Lower leg skin (tissue), 4 donors: ENCODE measurements around the gene USF1. TPM values are rescaled to one million over a fixed set of nuclear protein-coding genes. Genes with fewer than 3 reads are reported as not detected.
A peak's percentile ranks its signal among the peaks of the same experiment; 100 is the strongest.

ENCODE experiments used
- DNase-seq, 2 donors: peaks; one replicate each; pipeline ENCODE4 v3.0.0-alpha.2; 2019; ENCODE audit warnings: low spot score in 2 of 2
- H3K4me3 ChIP-seq: fragments of 200-600 bp; sonication (generic); 2 replicates; pipeline ENCODE4 v1.5.1; 2017; ENCODE audit warnings: mild to moderate bottlenecking, low read depth; ENCODE audit not compliant: poor library complexity, severe bottlenecking
- CTCF ChIP-seq, 3 donors: fragments of 450-650 bp; IDR thresholded peaks; one replicate each; pipeline ENCODE4 v1.5.1; 2016; ENCODE audit warnings: antibody characterized with exemption in 3 of 3, mild to moderate bottlenecking in 3 of 3, moderate library complexity in 2 of 3
- POLR2A ChIP-seq, 2 donors: fragments of 450-650 bp; IDR thresholded peaks; one replicate each; pipeline ENCODE4 v1.6.1; 2016 to 2017; ENCODE audit warnings: antibody characterized with exemption in 2 of 2, mild to moderate bottlenecking in 1 of 2, moderate library complexity in 1 of 2
- WGBS, 2 donors: methylation state at CpG; one replicate each; pipeline ENCODE4 v1.1.5; 2018; 5-methylcytosine and 5-hydroxymethylcytosine counted together
- intact Hi-C: fragments of 100-400 bp; cut with DNase I; formaldehyde crosslinking; loops from one replicate; pipeline ENCODE4 v1.15.0; 2023; ENCODE audit warnings: low total_unique reads
- total RNA-seq, 4 donors: library from RNA; depleted of rRNA; stranded (reverse); fragments of >200 nt; gene quantifications; one replicate each; pipeline ENCODE4 v1.1.0, GENCODE V29; 2016

The USF1 gene
- total RNA-seq, 4 donors from 2014 or later, result 35.3 to 59.4 (median 43.3) TPM

GRCh38 chr1:161085165-161085564 is 39.4 kb upstream of the USF1 start:
- WGBS, 2 donors, result 32 to 64% methylated on average over 2 of the region's 2 CpGs
- no peak for DNase-seq
- H3K4me3 ChIP-seq, result no peak overlapping the region
- intact Hi-C loops, result no loop called here
- TF ChIP-seq CTCF (IDR thresholded peaks at IDR 0.05), result no peak
- TF ChIP-seq POLR2A (IDR thresholded peaks at IDR 0.05), result no peak

GRCh38 chr1:161084597-161084988 is 38.8 kb upstream of the USF1 start:
- intact Hi-C loops, result no loop called here
- DNase-seq, result no peak
- WGBS, 2 donors, result 50 to 71% methylated on average over 1 of the region's 1 CpG
- no peak overlapping the region for H3K4me3 ChIP-seq
- TF ChIP-seq CTCF (IDR thresholded peaks at IDR 0.05) (no peak), POLR2A (IDR thresholded peaks at IDR 0.05) (no peak)

GRCh38 chr1:161083748-161084596 is 38.2 kb upstream of the USF1 start:
- intact Hi-C loops, result no loop called here
- no peak for TF ChIP-seq POLR2A (IDR thresholded peaks at IDR 0.05)
- no peak for TF ChIP-seq CTCF (IDR thresholded peaks at IDR 0.05)
- H3K4me3 ChIP-seq, result no peak overlapping the region
- 63 to 68% methylated on average over 10 of the region's 10 CpGs for WGBS, 2 donors
- DNase-seq, result no peak

GRCh38 chr1:161082996-161083747 is 37.4 kb upstream of the USF1 start:
- H3K4me3 ChIP-seq, result no peak overlapping the region
- TF ChIP-seq POLR2A (IDR thresholded peaks at IDR 0.05) (no peak), CTCF (IDR thresholded peaks at IDR 0.05) (no peak)
- 38 to 43% methylated on average over 8 of the region's 8 CpGs for WGBS, 2 donors
- intact Hi-C loops, result no loop called here
- DNase-seq, result peak; percentile 86 to 96

- TF ChIP-seq CTCF (IDR thresholded peaks at IDR 0.05) (no peak), POLR2A (IDR thresholded peaks at IDR 0.05) (no peak)
- no peak for DNase-seq
- intact Hi-C loops, result no loop called here
- WGBS, 2 donors, result 55 to 66% methylated on average over 2 of the region's 2 CpGs
- no peak overlapping the region for H3K4me3 ChIP-seq
Observed at GRCh38 chr1:161082483-161082882, 36.7 kb upstream of the USF1 start.
